Fibroblast of skin of abdomen (primary cell): ENCODE data around the gene PDPK1.
"Not testable (repeated sequence)": the region's sequence is repeated elsewhere in the genome, so short reads cannot be mapped to it uniquely, and the experiment has no call there.

Experiments used
- DNase-seq: peaks from one replicate; pipeline ENCODE4 v3.0.0-alpha.2; 2013

The PDPK1 gene

GRCh38 chr16:2614761-2615191 is 77.0 kb downstream of the PDPK1 start:
- no peak for DNase-seq

DNA sequence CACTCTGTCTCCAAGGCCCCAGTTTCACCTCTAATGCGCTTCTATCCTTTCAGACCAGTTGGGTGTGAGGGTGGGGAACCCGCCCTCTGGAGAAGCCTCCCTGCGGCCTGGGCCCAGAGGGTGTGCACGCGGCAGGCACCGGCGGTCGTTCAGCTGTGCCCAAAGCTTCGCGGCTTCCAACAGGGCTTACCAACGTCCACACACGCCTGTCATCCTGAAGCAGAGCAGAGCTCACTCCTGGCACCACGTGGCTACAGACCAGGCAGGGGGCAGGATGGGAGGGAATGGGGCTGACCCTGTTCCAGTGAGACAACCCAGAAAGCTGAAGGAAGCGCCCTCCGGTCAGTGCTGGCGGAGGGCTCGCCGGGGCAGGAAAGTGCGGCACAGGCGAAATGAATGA is 81.1 kb downstream of the PDPK1 start:
- DNase-seq: not testable (repeated sequence)

- DNase-seq: not testable (repeated sequence)
Measured at GRCh38 chr16:2619628-2620027, 81.8 kb downstream of the PDPK1 start.

GRCh38 chr16:2620870-2621269 is 83.0 kb downstream of the PDPK1 start:
- not testable (repeated sequence) for DNase-seq

DNA sequence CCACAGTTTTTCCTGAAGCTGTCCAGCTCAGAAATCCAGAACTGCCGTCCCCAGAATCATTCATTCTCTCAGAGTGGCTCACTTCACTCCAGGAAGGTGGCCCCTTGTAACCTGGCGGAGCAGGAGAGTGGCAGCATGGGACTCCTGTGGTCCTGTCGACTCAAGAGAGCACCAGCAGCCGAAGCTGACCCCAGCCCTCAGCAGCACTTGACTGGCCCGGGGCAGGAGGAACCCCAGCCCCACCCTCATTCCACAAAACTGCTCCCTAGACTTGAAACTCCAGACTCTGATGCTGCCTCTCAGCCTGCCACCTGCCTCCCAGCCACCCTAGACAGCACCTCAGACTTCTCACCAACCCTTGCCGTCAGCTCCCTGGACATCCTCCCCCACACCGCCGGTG is 83.6 kb downstream of the PDPK1 start:
- not testable (repeated sequence) for DNase-seq

DNA sequence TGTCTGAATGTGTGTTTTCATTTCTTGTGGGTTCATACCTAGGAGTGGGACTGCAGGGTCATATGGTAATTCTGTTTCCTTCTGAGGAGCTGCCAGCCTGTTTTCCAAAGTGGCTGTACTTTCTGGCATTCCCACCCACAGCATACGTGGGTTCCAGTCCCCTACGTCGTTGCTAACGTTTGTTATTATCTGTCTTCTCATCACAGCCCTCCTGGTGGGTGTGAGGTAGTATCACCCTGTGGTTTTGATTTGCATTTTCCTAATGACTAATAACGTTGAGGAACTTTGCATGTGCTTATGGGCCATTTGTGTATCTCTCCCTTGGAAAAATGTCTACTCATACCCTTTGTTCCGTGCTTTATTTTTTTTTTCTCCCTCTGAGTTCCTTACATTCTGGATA is 89.3 kb downstream of the PDPK1 start:
- DNase-seq: not testable (repeated sequence)

DNA sequence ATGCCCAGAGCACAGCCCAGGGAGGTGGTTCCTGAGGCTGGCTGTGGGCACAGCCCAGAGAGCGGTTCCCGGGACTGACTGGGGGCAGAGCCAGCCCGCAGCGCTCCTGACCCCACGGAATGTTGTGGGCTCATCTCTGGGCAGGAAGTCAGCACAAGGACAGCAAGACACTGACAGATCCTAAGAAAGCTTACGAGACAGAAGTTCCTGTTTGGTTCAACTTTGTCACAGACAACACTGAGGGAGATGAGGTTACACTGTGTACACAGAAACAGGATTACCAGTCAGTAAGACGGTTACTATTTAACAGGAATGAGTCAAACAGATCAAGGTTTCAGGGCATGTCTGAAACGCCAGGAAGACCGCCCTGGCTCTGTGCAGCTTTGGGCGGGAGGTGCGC is 93.4 kb downstream of the PDPK1 start:
- not testable (repeated sequence) for DNase-seq

GRCh38 chr16:2632291-2632690 is 94.5 kb downstream of the PDPK1 start:
- not testable (repeated sequence) for DNase-seq

DNA sequence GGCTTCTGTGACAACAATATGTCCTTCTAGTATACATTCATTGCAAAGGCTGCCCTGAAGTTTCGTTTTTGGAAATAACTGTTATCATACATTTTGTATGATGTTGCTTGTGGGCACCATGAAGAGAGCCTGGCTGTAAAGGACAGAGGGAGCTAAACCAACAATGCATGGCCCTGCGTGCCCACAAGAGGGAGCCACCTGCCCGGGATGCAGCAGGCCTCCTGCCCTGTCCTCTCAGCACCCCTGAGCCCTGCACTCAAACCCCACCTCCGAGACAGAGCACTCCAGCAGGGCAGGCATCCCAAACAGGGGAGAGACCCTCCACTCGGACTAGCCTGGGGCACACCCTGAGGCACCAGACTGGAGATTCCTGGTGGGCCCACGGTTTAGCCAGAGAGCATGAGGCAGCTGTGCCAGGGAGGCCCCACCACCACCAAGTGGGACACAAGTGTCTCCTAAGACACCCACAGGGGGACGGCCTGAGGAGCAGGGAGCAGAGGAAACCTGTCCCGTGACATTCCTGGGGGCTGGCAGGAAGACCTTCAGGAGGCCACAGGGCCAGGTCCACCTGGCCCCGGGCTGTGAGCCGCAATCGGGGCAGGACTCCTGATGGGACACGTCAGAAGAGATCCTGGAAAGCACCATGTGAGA is 101.4 kb downstream of the PDPK1 start:
- DNase-seq: not testable (repeated sequence)

DNA sequence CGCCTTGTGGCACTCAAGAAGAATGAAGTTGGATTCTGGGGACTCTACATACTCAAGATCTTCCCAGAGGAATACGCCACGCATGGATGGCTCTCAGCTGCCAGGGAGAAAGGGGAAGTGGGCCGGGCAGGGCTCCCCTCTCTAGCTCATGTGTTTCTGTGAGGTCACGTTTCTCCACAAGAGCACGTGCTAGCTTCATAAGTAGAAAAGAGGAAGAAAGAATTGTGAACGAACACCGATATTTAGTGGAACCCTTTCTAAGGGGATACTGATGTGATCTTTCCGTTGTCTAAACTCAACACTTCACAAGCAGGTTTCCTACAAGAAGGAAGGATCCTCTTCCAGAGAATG is 101.9 kb downstream of the PDPK1 start:
- not testable (repeated sequence) for DNase-seq

GRCh38 chr16:2642561-2642960 is 104.7 kb downstream of the PDPK1 start:
- DNase-seq: not testable (repeated sequence)

DNA sequence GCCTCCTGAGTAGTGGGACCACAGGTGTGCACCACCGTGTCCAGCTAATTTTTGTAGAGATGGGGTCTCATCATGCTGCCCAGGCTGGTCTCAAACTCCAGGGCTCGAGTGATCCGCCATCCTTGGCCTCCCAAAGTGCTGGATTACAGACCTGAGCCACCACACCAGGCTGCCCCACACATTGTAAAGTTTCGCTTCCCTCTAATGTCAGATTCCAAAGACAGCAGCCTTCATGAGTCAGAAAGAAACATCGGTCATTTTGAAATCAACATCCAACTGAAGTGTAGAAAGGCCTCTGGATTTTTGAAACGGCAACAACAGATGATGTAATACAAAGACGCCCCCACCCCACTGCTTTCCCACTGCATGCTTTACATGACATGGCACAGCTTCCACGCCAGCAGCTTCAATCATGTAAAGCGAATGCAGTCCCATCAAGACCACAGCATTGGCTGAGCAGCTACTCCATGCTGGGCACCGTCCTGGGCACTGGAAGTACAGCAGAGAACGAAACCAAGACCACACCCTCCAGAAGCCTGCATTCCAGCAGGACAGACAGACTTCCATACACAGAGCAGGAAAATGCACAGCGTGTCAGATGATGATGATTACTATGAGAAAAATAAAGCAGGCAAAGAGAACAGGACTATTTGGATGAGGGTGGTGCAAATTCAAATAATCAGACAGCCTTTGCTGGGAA is 107.1 kb downstream of the PDPK1 start:
- not testable (repeated sequence) for DNase-seq

DNA sequence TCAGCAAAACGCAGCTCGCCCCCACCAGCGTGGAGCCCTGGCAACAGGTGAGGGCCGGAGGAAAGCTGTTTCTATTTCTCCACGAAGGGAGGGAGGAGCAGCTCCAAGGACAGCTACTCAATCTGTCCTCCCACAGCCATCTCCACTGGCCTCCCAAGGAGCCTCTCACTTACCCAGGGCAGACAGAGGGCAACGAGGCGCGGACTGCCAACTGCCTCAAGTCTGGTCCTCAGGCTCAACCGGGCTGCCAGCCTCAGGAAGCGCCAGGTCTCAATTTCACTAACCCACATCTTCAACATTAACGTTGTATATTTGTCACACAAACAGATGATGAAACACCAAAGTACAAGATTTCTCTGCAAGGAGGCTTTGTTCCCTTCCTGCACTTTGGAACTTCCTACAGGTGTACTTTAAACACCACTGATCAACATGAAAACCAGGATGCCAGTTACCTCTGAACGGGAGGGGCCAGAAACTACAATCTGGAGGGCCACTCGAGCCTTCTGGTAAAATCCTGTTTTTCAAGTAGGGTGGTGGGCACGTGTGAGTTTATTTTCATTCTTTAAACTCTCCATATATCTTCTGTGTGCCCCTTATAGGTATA is 113.5 kb downstream of the PDPK1 start:
- DNase-seq: not testable (repeated sequence)
